Germinal center (tissue), 1 donor: ENCODE measurements around the gene ARHGAP42.

Experiments
- DNase-seq: peaks from one replicate; pipeline ENCODE4 v3.0.0; 2012; ENCODE audit warnings: mixed read lengths, low spot score

Gene ARHGAP42

DNA sequence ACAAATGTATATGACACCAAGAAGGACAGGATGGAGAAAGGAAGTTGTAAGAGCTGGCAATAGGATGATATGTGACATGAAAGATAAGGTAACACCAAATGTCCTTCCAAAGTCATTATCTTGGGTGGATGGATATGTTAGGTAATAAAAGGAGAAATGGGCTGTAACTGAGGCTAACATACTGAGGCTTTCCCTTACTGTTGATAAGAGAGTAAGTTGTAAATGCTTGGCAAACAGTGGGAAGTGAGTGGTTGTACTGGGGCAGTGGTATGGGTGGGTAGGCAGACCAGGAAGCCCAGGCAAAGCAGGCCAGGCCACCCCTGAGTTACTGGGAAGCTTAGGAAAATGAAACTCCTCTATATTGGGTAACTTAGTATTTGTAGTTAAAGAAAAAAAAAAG is 73.7 kb downstream of the ARHGAP42 start:
- DNase-seq = no peak

DNA sequence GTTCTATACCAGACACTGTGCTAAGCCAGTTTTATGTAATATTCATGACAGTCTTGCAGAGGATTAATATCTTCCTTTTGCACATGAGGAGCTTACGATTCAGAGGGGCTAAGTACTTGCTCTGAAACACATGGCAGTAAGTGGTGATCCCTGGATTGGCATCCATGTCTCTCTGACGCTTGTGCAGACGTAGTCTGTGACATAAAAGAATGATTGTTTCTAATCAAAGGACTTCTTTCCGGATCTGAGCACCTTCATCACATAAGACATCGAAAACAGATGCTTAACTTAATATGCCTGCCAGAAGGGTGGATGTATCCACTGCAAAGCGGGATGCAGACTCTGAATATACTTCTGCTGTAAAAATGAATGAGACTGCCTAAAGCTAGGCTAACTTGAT is 74.8 kb downstream of the ARHGAP42 start:
- DNase-seq = no peak

DNA sequence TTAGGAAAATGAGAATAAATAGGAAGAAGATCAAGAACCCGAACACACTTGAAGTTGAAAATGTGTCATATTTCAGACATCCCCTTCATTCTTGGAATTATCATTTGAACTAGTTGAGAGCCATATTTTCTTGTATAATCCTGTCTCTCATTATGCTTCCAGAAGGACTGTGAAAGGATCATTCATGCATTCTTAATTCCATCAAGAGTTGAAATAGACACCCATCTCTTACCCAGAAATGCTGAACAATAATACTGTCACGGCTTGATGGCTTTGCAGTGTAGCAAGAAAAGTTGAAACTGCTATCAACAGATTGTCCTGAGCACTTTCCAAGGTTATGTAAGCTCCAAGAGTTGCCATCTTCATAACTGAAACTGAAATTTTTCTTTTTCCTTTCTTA is 79.7 kb downstream of the ARHGAP42 start:
- no peak for DNase-seq

DNA sequence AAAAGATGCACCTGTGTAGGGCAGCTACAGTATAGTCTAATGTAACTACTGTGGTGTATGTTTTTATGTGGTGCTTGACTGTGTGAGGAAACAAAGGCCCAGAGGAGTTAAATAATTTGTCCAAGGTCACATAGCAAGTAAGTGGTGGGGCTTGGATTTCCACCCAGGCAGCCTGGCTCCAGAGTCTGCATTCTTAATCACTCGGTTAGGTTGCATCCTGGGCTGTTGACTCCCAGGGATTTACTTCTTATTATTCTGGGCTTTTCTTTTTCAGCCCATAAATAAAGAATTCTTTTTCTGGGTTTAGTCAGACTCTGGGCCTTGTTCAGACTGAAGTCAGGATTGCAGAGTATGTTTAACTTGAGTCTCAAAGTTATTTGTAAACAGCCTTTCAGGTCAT is 82.1 kb downstream of the ARHGAP42 start:
- no peak for DNase-seq

DNA sequence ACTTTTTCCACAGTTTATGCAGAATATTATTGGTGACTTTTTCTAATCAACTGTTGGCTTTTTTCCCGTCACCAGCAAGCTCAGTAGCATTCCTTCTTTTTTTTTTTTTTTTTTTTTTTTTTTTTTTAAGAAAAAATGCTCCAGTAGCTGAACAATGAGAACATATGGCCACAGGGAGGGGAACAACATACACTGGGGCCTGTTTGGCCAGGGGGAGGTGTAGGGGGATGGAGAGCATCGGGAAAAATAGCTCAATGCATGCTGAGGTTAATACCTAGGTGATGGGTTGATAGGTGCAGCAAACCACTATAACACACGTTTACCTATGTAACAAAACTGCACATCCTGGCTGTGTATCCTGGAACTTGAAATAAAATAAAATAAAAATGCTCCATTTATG is 82.5 kb downstream of the ARHGAP42 start:
- DNase-seq = no peak

DNA sequence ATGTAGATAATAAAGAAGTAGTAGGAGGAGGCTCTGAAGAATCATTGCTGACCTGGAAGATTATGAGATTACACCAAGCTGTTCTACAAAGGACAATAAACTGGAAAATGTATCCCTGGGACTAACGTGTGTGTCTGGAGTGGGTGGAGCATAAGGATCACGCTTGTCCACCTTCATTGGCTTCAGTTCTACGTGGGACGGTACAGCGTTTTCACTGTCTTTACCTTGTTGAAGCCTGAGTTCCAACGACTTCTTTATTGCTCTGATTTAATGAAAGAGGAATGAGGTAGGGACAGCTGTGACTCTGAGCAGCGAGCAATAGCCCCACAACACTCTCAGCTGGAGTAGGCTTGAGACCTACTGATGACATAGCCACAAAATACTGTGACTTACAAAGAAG is 87.0 kb downstream of the ARHGAP42 start:
- no peak for DNase-seq

DNA sequence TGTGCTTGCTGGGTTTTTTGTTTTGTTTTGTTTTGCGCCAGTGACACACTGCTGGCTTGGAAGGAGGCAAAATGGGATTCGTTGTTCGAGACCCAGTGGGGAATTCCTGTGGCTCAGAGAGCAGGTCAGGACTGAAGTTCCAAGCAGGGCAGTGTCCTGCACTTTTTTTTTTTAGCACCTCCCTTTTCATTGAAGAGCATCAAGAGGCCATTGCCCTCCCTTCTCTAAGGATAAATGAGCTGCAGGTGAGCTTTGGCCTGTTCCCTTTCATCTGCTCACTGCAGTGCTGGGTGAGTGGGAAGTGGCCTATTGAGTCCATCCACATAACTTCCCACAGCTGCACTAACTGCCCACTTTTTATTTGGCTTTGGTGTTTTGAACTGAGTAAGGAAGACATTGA is 87.8 kb downstream of the ARHGAP42 start:
- no peak for DNase-seq

DNA sequence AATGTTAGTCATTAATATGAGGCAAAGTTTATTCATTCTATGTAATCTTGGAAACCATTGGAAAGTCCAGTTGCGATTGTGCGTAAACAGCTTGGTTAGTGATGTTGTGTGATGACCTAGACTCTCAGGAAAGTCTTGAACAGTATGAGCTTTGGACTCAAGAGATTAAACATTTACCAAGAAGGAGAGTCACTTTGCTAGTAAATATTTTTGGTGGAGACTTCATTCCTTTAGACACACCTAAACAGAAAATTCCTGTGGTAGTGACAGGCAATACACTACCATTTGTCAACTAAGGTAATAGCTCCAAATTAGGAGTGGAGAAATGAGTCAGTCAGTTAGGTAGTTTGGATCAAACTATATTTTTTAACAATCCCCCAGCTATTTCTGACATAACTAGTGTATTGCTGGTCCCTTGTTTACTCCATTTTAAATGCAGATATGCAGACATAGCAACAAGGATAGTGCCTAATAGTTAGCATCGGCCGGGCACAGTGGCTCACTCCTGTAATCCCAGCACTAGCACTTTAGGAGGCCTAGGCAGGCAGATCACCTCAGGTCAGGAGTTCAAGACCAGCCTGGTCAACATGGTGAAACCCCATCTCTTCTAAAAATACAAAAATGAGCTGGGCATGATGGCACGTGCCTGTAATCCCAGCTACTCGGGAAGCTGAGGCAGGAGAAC is 89.3 kb downstream of the ARHGAP42 start:
- no peak for DNase-seq

DNA sequence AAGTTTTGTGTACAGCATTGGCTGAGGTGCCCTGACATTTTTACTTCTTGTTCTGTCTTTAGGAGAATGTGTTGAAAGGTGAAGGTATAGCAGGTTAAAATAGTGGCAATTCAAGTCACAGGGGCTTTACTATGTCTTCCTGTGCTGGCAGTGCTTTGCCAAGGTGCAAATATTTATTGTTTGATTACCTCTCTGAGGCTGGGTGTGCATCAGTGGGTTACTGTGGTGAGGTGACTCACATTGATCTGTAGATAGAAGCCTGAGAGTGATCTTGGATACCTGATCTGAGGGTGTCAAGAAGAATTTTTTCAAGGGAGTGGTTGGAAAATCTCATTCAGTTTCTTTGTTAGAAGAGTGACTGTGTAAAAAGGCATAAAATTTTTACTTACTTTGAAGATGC is 90.0 kb downstream of the ARHGAP42 start:
- no peak for DNase-seq

DNA sequence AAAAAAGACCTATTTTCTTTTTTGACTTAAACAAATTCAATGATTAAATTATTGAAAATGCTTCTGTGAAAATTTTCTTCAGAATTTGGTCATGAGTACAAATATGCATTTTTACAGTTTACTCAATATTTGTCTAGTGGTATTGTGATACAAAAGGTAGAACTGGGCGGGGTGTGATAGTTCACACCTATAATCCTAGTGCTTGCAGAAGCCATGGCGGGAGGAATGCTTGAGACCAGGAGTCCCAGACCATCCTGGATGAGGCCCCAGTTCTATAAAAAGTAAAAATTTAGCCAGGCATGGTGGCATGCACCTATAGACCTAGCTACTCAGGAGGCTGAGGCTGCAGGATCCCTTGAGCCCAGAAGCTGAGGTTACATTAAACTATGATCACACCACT is 90.6 kb downstream of the ARHGAP42 start:
- DNase-seq = no peak

DNA sequence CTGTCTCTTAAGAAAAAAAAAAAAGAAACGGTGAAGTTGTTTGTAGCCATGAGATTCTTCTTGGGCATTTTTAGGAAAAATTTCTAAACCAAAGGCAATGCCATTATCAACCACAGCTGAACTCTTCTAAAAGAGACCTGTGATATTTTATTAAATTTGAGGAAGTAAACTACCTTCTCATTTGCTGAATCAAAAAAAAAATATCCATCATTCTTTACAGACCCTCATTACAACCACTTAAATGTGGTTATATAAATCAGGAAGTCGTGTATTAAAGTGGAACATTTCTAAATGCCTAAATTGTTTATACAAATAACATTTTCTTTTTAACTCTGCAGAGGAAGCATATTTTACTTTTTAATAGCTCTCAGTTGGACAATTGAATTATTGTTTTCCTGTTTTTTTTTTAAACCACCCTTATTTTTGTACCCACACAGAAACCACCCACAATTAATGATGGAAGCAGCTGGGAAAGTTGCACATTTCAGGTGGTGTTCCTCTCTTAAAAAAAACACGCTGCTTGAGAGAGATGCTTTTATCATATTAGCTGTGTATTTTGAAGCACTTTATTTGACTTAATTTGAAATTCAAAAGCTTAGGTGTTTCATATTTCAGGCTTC is 91.2 kb downstream of the ARHGAP42 start:
- DNase-seq = no peak

DNA sequence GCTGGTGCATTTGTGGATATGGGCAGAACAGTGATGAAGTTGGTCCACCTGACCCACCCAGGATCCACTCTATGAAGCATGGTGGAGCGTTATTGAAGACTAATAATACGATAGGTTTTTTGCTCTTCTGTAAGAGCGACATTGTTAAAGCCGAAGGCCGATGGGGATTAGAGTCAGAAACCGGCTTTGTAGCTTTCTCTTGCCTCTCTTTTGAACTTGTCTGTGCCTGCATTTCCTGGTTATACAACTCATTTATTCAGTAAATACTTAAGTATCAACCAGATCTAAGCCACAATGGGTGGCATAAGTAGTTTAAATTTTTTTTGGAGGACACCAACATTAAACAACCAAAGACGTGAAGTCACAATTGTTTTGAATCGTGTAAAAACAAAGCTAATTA is 93.4 kb downstream of the ARHGAP42 start:
- DNase-seq = no peak

DNA sequence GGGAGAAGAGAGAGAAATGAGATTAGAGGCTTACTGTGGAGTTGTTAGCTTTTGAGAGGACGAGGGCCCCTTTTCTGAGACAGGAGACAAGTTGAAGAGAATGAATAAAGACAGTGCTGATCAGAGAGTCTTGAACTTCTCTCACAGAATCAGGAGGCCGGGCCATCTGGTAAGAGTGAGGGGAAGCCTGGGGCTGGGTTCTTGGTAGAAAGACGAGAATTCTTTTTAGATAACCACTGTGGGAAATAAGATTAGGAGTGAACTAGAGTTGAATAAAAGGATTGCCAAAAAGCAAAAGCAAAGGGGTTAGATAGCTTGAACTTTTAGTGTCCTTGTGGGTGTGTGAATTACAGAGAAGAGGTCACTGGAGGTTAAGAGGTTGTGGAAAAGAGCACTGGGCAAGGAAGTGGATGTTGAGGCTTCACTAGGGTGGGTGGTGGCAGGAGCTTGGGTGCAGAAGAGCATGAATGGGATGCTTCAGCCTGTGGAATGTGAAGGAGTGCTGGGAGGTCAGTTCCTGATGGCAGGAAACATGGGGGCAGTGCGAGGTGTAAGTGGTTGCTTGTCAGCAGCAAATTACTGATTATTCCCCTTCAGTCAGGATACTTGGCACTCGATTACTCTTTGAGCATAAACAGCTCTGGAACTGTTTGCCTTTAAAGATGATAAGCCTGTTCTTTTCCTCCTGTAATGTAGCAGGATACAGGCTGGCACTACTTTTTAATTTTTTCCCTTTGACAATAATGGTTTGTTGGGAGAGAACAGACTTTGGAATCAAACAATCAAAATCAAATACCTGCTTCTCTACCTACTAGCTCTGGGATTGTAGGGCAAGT is 98.3 kb downstream of the ARHGAP42 start:
- DNase-seq = no peak

DNA sequence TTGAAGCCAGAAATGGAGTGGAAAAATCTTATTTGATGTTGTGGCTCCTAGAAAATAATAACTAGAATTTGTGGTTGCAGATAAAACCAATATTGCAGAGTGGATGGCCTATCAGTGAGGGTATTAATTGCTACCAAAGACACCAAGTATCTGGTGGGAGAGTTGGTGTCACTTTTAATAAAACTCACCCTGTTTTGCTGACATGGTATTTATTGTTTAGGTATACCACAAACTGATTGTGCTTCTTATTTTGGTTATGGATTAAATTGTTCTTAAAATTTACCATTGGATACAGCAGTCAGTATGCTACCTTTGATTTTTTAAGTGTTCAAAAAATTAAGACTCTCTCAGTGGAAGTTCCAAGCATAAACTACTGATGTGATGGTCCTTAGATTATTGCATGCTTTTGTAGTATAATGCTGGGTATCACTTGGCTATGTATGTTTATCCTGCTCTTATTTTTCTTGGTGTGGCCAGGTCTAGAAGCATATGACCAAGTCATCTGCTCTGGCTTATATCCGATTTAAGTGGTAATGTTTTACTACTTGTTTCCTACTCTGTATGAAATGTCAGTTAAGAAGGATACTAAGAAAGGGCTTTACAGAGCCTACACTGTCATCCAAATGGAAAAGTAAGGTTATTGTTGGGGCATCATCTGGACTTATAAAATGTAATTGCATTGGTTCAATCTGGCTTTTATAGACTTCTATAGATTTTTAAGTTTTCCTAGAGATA is 101.6 kb downstream of the ARHGAP42 start:
- DNase-seq = no peak

DNA sequence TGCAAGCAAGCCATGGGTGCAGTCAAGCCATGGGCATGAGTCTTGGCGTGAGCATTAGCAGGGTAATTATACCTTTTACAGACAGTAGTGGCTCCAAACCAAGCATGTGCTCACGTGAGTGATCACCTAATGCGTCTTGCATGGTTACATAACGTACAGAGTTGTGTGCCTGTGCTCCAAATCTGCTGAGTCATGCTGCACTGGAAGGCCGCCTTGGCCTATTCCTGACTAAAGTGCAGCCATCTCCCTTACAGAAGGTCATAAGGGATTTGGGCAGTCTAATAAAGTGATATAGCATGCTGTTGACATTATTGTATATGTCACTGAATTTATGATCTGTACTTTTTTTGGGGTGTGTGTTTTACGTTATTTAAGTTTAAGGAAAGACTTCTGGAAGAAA is 102.4 kb downstream of the ARHGAP42 start:
- DNase-seq = no peak

DNA sequence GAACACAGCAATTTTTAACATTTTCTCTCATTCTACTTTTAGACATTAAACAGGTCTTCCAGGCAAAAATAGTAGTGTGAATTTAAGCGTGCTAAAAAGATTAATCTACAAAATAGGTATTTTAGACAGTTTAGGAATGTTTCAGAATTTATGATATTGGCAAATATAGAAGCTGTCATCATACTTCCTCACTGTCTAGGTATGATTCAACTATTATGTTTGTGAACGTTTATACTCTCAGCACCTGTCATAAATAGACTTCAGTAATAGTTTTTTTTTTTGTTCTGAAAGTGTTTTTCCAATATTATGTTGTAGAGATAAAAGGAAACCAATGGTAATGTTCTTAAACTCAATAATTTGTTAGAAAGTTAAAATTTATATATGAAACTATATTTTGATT is 103.0 kb downstream of the ARHGAP42 start:
- no peak for DNase-seq

DNA sequence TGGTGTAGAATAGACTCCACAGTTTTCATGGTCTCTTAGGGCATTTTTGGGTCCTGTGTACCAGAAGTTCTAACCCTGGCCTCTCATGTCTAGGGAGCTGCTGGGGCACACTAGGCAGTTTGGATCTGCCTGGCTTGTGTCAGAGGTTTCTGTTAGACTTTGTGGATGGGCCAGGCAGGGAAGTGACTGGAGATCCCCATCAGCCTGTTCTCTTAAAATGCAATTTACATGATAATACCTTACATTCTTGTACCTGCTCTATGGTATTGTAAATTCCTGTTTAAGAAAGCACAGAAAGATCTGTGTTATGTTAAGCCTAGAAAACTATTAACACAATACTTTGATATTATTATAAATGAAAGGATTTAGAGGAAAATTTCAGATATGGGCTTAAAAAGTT is 104.0 kb downstream of the ARHGAP42 start:
- no peak for DNase-seq

DNA sequence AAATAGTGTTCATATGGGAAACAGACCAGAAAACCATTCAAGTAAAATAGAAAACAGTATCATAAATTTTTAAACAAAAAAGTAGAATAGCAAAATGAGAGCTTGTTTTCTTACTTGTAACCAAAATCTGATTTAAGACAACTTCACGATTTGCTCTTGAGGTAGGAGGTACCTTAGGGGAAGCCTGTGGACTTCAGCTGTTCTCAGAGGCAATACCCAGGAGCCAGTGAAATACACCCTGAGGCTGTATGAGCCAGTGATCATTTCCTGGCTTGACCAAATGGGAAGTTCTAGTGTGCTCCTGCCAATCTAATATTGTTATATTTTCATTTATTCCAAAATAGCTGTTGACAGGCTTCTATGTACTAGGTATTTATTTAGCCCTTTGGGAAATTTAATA is 104.8 kb downstream of the ARHGAP42 start:
- no peak for DNase-seq

DNA sequence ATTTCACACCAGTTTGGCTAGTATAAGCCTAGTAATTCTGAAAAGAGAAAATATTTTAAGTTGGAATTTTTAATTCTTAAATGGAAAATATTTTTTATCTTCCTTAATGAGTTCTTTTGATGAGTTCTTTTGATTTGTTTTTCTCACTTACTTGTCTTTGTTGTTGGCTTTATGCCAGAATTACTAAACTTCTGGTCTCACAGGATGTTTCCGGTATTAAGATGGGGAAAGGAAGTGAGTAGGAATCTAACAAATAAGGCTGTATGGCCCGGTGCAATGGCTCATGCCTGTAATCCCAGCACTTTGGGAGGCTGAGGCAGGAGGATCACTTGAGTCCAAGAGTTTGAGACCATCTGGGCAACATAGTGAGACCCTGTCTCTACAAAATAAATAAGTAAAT is 106.4 kb downstream of the ARHGAP42 start:
- no peak for DNase-seq

DNA sequence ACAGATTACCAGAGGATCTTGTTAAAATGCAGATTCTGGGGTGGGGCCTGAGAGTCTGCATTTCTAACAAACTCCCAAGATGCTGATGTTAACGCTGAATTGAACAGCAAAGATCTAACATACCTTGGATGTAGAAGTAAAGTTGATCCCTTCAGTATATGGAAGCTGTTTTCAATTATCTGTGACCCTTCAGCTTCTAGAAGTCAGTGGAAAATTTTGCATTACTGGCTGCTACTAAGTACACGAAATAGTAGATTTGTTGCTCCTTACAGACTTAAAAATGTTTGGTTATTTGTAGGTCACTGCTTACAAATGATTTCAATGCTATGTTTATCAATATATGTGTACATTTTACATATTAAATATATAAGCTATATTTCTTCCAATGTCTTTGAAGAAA is 107.4 kb downstream of the ARHGAP42 start:
- no peak for DNase-seq

DNA sequence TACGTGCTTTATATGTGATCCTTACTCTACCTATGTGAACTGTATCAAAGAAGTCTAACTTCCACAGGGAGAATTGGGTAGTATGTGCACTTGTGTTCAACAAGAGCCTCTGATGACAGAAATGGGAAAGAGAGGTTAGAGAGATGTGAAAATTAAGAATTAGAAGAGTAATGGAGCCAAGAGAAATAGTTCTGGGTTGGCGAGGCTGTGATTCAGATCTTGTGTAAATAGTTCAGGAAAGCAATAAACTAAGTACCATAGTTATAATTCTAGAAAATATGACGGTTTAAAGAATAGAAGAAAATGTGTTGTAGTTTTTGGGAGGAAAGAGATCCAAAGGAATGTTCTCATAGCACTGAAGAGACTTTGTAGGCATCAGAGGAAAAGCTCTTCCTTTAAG is 112.4 kb downstream of the ARHGAP42 start:
- no peak for DNase-seq

DNA sequence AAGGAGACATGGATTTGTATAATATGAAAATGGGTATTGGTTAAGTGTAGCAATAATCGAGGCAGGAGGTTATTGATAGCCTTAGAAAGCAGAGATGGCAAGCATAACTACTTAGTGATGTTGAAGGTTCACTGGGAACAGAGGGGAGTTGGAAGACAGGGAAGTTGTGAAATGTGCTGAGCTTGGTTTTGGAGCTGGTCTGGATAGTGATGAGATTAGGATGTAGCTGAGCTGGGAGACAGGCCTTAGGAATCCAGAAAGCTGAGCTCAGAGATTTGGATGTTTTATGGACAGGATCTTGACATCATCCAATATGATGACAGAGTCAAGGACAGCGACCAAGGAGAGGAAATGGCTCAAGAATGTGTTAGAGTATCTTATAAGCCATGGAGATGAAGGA is 113.1 kb downstream of the ARHGAP42 start:
- DNase-seq = no peak
